PC-9 (cell line): ENCODE data around the gene KRT3.

Experiments
- EZH2 ChIP-seq: fragments of 200-600 bp; sonication (generic); IDR thresholded peaks from 2 replicates; pipeline ENCODE4 v1.8.0; 2017; ENCODE audit warnings: antibody characterized with exemption, low read depth
- TF ChIP-seq, protein P1 (sequence below): fragments of 200-600 bp; sonication (generic); conservative IDR thresholded peaks from 2 replicates; pipeline ENCODE4 v1.6.1; 2017; ENCODE audit warnings: mixed run types, antibody characterized with exemption, mild to moderate bottlenecking, moderate library complexity

DNA sequence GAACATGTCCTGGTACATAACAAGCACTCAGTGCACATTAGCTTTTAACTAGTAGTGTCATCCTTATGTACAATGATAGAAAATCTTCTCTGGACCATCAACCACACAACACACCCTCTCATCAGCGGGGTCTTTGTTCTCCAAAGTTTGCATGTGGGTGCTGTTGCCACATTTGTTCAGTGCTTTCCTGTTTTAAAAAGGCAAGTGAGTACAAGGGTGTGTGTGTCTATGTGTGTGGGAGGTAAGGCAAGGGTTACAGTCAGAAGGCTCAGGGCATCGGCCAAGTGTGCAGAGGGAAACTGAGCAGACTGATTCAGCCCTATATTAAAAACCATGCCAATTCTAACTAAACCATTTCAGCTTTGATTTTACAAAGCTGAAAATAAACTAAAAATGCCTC lies 36.7 kb downstream of the KRT3 start:
- TF ChIP-seq, protein P1, sequence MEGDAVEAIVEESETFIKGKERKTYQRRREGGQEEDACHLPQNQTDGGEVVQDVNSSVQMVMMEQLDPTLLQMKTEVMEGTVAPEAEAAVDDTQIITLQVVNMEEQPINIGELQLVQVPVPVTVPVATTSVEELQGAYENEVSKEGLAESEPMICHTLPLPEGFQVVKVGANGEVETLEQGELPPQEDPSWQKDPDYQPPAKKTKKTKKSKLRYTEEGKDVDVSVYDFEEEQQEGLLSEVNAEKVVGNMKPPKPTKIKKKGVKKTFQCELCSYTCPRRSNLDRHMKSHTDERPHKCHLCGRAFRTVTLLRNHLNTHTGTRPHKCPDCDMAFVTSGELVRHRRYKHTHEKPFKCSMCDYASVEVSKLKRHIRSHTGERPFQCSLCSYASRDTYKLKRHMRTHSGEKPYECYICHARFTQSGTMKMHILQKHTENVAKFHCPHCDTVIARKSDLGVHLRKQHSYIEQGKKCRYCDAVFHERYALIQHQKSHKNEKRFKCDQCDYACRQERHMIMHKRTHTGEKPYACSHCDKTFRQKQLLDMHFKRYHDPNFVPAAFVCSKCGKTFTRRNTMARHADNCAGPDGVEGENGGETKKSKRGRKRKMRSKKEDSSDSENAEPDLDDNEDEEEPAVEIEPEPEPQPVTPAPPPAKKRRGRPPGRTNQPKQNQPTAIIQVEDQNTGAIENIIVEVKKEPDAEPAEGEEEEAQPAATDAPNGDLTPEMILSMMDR = no peak
- no peak for TF ChIP-seq EZH2
